Endometrial microvascular endothelial cells (primary cell): ENCODE measurements around the gene RNF44. TPM values are rescaled to one million over a fixed set of nuclear protein-coding genes. Genes with fewer than 3 reads are reported as not detected.
"Not testable (repeated sequence)": the region's sequence is repeated elsewhere in the genome, so short reads cannot be mapped to it uniquely, and the experiment has no call there.

Experiments
- in situ Hi-C: cut with HindIII; loops from 2 replicates; pipeline ENCODE4 v1.10.0; 2017; ENCODE audit warnings: low sequenced_read_pairs, low pct_unique_long_range_greater_than_20kb; ENCODE audit errors: inconsistent ontology term
- total RNA-seq: library from RNA; depleted of rRNA; stranded (reverse); fragments of >200 nt; gene quantifications from one replicate; pipeline ENCODE4 v1.2.3, GENCODE V29; 2015; ENCODE audit errors: inconsistent ontology term

RNF44 gene
- total RNA-seq, 1 donor from 2014 or later, result 4.8 TPM

DNA sequence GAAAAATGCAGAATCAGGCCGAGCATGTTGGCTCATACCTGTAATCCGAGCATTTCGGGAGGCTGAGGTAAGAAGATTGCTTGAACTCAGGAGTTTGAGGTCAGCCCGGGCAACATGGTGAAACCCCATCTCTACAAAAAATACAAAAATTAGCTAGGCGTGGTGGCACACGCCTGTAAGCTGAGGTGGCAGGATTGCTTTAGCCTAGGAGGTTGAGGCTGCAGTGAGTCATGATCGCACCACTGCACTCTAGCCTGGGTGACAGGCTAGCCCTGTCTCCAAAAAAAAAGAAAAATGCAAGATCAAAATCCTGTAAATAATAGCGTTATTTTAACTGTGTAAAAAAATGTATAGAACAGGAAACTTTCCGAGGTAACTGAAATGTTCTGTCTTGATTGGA lies 39.4 kb downstream of the RNF44 start:
- in situ Hi-C loops, result no loop called here

DNA sequence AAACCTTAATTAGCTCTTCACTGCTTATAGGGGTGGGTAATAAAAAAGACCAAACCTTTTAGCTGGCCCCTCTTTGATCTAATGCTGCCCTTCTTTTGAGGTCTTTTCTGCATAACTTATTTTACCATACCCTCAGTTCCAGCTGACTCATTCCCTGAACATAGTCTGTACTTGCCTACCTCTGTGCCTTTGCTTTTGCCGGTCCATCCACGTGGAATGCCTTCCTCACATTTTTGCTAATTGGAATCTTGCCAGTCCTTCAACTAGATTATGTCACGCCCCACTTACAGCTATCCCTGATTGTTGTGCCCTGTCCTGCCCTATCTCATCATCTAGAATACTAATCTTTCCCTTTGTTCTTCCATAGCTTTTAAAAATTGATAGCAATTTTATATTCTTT lies 44.8 kb downstream of the RNF44 start:
- in situ Hi-C loops, result no loop called here

DNA sequence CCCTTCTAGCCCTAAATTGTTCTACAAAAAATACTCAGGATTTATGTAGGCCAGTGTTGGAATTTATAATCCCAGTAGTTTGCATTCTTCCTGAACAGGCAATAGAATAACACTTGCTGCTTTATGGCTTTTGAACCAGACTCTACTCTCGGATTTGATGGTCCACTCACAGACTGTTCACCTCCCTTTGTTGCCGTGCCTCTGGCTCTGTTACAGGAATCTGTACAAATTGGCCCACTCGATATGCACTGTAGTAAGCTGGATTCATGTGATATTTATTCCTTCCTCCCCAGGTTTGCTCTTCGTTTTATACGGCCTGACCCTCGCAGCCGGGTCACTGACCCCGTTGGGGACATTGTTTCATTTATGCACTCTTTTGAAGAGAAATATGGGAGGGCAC lies 45.3 kb downstream of the RNF44 start:
- in situ Hi-C loops, result no loop called here

GRCh38 chr5:176491101-176491502 lies 46.1 kb downstream of the RNF44 start:
- in situ Hi-C loops, result no loop called here

- in situ Hi-C loops, result no loop called here
Observed at GRCh38 chr5:176490301-176490700, 46.9 kb downstream of the RNF44 start.

DNA sequence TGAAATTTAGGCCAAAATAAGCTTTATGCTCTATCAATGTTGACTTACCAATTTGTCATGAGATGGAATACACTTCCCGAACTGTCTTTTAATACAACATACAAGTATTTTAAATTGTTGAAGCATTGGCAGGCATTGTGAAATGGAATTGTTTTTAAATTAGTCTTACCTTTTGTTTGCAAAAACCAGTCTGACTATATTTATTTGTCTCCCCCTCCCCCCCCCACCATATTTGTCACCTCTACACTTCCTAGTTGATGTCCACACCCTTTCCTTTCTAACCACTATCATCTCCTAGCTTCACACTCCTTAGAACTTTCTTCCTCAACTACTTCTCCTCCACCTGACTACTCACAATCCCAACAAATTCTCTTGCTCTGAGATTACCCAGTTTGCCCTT lies 48.1 kb downstream of the RNF44 start:
- in situ Hi-C loops, result no loop called here

- in situ Hi-C loops, result not testable (repeated sequence)
Observed at GRCh38 chr5:176487160-176487559, 50.0 kb downstream of the RNF44 start.

GRCh38 chr5:176486189-176486757 lies 50.9 kb downstream of the RNF44 start:
- in situ Hi-C loops, result no loop called here

- in situ Hi-C loops, result no loop called here
Observed at GRCh38 chr5:176485176-176485575, 52.0 kb downstream of the RNF44 start.

DNA sequence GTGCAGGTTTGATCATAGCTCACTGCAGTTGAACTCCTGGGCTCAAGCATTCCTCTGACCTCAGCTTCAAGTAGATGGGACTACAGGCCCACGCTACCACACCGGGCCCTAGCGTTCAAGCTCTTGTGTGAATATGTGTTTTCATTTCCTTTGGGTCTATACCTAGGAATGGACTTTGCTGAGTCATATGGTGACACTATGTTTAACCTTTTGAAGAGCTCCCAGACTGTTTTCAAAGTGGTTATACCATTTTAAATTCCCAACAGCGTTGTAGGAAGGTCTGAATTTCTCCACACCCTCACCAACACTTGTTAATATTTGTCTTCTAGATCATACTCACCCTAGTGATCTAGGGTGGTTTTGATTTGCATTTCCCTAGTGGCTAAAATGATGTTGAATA lies 55.5 kb downstream of the RNF44 start:
- in situ Hi-C loops, result no loop called here

Other genes starting within 250 kb of the RNF44 start
- gene KIAA1191, start 175.6 kb downstream of the RNF44 start, total RNA-seq, result 121 TPM
- 6.3 TPM for gene ARL10, start 171.9 kb downstream of the RNF44 start, total RNA-seq
- 27.4 TPM for gene NOP16, start 148.8 kb downstream of the RNF44 start, total RNA-seq
- gene HIGD2A, start 148.7 kb downstream of the RNF44 start, total RNA-seq, result 138 TPM
- 148 TPM for gene CLTB, start 120.9 kb downstream of the RNF44 start, total RNA-seq
- 33.9 TPM for gene FAF2, start 89.0 kb downstream of the RNF44 start, total RNA-seq
- gene CDHR2, start 11.9 kb upstream of the RNF44 start, total RNA-seq, result not detected
- 9.0 TPM for gene GPRIN1, start 72.8 kb upstream of the RNF44 start, total RNA-seq
- gene SNCB, start 93.1 kb upstream of the RNF44 start, total RNA-seq, result not detected
- not detected for gene EIF4E1B, start 93.3 kb upstream of the RNF44 start, total RNA-seq
- gene TSPAN17, start 110.1 kb upstream of the RNF44 start, total RNA-seq, result 56.6 TPM